Activated CD8-positive, alpha-beta memory T cell treated with anti-CD3 and anti-CD28 coated beads for 48 hours (primary cell): ENCODE measurements around the gene NRTN.
"Not testable (repeated sequence)": the region's sequence is repeated elsewhere in the genome, so short reads cannot be mapped to it uniquely, and the experiment has no call there.

Experiments used
- DNase-seq, 3 experiments: peaks; one replicate each; pipeline ENCODE4 v3.0.0-alpha.2; 2020; ENCODE audit warnings: low read depth in 2 of 3, low spot score in 2 of 3

NRTN gene

DNA sequence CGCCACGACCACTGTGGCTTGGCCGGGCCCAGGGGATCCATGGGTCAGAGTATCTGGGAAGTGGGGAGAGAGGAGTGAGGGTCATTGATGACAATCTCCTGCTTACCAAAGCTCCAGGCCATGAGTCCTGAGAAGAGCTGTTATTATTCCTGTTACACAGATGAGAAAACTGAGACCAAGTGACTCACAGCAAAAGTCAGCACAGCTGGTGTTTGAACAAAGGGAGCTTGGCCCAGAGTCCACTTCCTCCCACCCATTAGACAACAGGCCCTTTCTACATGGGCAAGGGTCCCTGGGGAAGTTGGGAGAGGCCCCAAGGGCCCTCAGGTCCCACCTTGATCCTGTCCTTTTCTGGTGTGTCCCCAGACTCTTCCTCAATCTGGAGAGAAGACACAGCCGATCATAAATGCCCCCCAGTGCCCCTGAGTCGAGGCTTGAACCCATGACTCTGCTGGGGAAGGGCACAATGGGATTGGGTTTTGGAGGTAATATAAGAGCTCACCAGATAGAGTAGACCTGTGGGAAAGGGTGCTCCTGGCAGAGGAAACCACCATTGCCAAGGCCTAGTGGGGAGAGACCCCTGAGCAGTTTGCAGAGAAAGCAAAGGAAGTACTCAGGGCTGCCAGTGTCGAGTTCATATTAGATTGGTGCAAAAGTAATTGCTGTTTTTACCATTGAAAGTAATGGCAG, 27.8 kb downstream of the NRTN start:
- DNase-seq: no peak

DNA sequence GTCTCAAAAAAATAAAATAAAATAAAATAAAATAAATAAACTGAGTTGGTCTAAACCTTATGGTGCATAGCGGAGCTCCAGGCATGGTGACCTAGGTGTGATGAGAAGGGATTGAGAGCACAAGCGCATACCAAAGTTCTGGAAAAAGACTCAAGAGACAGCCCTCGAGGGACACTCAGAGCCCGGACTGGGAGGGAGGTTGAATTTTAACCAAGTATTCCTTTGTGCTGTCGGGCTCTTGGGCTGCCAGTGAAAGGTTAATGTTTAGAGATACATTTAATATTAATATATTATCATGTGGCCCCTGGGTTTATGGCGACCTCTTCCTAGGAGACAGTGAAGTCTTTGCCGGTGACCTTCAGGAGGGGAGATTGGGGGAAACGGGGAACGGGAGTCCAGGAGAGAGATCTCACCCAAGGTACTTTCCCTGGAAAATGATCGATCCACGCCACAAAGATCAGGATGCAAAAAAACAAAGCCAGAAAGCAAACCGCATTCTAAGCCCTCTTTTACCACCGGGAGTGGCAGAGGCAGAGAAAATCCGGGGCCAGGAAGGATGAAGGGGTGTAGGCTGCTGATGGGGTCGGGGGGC, 33.0 kb downstream of the NRTN start:
- no peak for DNase-seq

DNA sequence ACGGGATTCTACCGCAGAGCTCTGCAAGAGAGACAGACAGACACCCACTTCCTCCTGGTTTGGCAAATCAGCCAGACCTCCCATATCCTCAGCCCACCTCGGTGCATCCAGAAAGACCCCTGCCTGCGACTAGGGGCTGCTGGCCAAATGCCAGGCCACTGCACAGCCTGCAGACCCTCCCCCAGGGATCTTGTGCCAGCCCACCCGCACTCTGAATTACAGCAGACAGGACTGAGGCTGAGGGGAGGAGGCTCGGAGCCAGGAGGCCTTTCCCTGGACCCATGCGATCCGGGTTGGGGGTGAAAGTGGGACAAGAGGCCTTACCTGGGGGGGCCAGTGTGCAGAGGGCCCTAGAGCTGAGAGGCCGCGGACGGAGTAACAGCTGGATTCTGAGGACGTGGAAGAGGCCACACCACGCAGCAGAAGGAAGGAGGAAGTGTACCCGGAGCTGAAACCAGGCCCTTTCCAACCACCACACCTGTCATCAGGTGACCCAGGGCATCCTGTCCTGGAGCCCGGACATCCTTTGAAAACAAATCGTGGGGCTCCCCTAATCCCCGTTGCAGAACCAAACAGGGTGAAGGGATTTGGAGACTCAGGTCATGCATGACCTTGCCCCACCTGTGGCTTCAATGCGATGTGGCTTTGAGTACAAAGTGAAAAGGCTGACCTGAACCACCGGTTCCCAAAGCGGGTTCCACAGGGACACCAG, 33.6 kb downstream of the NRTN start:
- no peak for DNase-seq

DNA sequence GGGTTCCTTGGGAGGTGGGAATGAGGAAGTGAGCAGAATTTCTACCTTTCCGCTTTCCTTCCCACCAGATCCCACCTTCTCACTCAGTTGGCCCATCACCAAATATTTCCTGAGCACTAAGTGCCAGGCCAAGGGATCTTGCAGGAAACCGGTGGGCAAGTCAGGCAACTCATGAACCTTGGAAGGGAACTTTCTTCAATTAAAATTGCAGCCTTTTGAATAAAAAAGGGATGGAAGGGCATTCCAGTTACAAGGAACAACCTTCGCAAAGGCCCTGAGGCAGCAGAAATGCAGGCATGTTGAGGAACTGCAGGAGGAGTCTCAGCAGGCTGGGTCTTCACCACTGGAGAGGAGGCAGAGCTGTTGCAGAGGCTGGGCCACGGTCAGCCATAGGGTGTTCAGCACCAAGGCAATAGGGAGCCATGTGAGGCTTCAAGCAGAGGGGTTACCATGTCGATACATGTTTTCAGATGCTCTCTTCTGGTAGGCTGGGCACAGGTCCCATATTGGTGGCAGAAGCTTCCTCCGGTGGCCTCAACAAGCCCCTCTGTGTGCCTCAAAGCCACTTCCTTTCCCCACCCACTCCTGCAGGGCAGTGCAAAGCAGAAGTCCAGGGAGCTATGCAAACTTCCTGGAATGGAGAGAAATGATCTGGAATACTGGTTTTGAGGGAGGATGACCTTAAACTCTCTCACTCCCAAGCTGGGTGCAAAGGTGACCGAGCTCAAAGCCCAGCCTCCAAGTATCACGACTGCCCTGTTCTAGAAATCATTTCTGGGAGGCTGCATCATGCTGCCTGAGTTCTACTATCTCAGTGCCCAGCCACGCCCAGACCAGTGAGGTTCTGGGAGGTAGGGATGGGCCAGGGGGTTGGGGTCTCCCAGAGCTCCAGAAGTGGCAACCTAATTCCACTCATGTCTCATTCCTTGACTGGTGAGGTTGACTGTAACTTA, 34.5 kb downstream of the NRTN start, which contains the start of gene FUT6:
Gene FUT6 (minus strand): TSS at position 638 of the 953 bp plus-strand sequence. CDS start 7,135 bp downstream, outside the sequence.
- DNase-seq: no peak

DNA sequence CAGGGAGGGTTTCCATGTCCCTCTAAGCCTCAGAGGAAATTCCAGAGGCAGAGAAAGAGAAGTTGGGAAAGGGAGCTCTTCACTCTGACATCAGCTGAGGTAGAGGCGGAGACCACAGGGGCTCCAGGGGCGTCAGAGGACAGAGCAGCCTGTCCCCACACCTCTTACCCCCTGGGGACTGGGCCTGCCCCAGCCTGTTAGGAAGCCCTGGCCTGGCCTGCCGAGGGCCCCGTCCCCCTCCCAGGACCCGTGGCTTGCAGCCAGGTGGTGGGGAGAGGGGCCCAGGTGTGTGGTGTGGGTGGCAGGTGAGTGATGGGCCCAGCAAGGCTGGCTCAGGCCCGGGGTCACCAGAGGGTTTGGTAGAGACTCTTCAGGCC, 36.9 kb downstream of the NRTN start:
- DNase-seq: not testable (repeated sequence)

- no peak for DNase-seq
Measured at GRCh38 chr19:5843295-5843927, 38.5 kb downstream of the NRTN start.

GRCh38 chr19:5844456-5845433, 39.9 kb downstream of the NRTN start:
- no peak for DNase-seq

DNA sequence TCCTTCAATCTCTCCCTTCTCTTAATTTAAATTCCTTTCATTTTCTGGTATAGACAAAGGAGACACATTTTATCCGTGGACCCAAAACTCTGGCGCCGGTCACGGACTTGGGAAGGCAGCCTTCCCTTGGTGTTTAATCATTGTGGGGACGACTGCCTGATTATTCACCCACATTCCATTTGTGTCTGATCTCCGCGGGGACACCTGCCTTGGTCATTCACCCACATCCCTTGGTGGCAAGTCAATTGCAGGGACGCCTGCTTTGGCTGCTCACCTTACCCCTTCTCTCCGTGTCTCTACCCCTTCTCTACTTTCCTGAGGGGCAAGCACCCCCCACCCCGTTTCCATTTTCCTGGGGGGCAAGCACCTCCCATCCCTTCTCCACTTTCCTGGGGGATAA, 43.0 kb downstream of the NRTN start:
- DNase-seq: not testable (repeated sequence)

DNA sequence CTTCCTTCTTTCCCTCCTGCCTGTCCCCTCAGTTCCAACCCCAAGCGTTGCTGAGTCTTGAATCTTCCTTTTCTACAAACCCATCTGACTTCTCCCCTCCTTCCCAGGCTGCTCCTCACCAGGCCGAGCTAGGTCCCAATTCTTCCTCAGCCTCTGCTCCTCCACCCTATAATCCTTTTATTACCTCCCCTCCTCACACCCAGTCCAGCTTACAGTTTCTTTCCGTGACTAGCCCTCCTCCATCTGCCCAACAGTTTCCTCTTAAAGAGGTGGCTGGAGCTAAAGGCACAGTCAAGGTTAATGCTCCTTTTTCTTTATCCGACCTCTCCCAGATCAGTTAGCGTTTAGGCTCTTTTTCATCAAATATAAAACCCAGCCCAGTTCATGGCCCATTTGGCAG, 43.8 kb downstream of the NRTN start:
- not testable (repeated sequence) for DNase-seq

- DNase-seq: no peak
Measured at GRCh38 chr19:5850189-5850588, 45.3 kb downstream of the NRTN start.

DNA sequence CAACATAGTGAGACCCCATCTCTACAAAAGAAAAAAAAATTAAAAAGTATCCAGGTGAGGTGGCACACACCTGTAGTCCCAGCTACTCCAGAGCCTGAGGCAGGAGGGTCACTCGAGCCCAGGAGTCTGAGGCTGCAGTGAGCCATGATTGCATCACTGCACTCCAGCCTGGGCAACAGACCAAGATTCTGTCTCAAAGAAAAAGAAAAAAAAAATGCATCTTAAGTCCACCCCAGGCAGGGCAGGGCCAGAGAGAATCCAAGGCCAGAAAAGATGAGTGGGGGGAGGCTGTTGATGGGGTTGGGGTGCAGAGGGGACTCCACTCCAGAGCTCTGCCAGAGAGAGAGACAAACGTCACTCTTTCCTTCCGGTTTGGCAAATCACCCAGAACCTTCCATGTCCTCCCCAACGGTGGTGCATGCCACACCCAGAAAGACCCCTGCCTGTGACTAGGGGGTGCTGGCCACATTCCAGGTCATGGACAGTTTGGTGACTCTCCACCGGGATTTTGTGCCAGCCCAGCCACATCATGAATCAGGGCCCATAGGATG, 46.0 kb downstream of the NRTN start:
- no peak for DNase-seq

DNA sequence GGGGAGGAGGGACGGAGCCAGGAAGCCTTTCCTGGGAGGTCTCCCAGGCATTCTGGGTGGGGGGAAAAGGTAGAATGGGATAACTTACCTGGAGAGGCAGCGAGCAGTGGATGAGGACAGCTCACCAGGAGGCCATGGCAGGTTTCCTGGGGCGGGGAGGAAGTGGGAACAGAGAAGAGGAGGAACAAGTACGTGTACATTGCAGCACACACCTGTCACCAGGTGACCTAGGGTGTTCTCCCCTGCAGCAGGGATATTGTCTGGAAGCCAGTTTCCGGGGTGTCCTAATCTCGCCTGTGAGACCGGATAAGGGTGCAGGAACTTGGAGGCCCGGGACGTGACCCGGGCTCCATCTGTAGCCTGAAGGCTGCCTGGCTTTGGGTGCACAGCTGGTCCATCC, 46.4 kb downstream of the NRTN start, which contains the start of gene FUT3:
Gene FUT3 (minus strand): TSS at position 148 of the 400 bp plus-strand sequence.
- no peak for DNase-seq

- DNase-seq: not testable (repeated sequence)
Measured at GRCh38 chr19:5854121-5854520, 49.3 kb downstream of the NRTN start.

DNA sequence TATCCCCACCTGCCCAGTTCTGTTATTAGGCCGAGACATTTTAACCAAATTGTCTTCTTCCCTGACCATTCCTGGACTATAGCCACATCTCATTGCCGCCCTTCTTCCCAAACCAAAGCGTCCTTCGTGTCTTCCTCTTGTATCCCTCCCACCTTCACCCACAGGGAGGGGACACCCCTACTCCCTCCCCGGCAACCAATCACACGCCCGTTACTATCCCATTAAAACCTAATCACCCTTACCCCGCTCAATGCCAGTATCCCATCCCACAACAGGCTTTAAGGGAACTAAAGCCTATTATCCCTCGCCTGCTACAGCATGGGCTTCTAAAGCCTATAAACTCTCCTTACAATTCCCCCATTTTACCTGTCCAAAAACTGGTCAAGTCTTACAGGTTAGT, 50.3 kb downstream of the NRTN start:
- not testable (repeated sequence) for DNase-seq

GRCh38 chr19:5857203-5858081, 52.6 kb downstream of the NRTN start:
- DNase-seq: no peak

- no peak for DNase-seq
Measured at GRCh38 chr19:5863030-5863665, 58.3 kb downstream of the NRTN start.

DNA sequence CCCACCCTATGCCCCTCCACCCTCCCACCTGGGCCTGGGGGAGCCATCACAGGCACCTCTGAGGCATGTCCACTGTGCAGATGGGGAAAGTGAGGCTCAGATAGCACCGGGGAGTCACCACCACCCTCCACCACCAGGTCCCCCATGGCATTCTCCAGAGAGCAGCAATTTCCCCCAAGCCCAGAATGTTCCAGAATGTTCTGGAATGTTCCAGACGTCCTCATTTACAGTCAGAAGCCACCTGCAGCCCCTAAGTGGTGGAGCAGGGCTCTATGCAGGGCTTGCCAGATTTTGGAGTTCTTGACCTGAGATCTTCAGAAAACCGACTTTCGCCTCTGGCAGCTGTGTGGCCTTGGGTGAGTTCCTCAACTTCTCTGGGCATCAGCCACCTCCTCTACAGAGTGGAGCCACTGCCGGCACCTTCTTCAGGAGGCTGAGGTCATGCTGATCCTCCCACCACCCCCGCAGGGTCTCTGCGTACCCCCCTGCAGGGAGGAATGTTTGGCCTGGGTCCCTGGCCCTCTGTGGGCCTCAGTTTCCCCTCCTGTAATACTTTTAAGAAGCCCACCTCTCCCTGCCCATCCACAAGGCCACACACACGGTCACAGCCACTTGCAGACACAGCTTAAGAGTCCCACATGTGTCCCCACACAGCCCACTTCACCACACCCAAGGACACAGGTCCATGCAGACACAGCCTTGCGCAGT, 59.3 kb downstream of the NRTN start:
- no peak for DNase-seq
